ENCODE measurements around the gene VCX3A.
"Not testable (repeated sequence)": the region's sequence is repeated elsewhere in the genome, so short reads cannot be mapped to it uniquely, and the experiment has no call there.

Gene VCX3A

DNA sequence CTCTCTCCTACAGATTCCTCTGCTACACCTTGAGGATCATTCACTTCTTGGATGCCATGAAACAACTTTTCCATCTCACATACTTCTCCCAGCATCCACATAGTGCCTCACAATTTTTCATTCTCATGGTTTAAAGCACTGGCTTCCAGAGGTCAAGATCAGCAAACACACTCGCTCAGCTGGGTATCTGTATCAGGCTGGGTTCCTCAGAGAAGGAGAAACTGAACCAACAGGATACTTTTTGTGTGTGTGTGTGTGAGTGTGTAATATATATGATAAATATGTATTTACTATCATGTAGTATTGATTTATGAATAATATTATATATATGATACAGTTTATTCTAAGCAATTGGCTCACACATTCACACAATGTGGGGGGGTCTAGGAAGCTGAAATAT lies at the start of gene VCX3A:
Gene VCX3A, minus strand, starts transcription at position 101 of the 400 bp plus-strand sequence. CDS start 621 bp downstream, outside the sequence.
- DNase-seq = not testable (repeated sequence)

- peak; percentile 2 for DNase-seq
Measured at GRCh38 chrX:6574762-6575161, 39.8 kb upstream of the VCX3A start.

DNA sequence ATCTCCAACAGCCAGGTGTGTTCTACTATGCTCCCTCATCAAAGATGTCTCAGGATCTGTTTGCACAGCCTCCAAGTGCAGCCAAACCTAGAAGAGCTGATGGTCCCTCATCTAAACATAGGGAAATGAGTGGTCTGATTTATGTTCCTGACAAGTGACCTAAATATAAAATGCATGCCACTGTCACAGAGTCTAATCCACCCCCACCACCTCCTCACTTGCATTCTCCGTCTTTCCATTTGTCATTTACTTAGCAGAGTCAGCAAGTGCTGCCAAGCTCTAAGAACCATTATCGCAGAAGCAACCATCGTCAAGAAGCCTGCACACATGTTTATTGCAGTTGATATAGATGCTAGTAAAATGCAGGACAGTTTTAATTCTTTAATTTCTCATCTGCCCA lies 33.1 kb upstream of the VCX3A start:
- no peak for DNase-seq

DNA sequence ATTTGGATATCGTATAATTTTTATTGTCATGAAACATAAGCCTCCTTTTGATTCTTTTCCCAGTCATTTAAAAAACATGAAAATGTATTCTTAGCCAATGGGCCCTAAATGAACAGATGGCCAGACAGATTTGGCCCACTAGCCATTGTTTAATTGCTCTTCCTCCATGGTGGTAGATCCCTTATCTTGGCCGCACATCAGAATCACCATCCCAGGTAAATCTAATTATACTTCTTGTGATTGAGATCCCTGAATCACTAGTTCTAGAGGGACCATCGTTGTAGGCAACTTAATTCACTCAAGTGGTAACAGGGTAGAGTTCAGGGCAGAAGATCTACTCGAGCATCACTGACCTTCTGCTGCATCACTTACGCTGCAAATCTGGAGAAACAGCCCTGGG lies 24.1 kb upstream of the VCX3A start:
- no peak for DNase-seq

DNA sequence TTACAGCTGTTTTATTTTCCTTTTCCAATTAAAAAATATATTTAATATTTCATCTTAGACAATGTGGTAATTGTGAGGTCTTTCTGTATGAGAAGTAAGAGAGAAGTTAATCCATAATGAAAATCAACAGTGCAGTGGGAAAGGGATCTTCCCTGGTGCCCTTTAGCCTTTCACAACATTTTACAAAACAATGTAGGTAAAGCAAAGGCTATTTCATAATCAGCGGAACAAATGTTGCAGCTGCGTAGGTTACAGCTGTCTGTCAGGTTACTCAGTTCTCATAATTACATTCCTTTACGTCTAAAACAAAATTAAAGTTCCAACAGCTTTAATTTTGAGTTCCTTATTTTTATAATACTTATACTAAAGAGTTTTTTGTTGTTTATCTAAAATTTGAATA lies 22.8 kb upstream of the VCX3A start:
- no peak for DNase-seq

DNA sequence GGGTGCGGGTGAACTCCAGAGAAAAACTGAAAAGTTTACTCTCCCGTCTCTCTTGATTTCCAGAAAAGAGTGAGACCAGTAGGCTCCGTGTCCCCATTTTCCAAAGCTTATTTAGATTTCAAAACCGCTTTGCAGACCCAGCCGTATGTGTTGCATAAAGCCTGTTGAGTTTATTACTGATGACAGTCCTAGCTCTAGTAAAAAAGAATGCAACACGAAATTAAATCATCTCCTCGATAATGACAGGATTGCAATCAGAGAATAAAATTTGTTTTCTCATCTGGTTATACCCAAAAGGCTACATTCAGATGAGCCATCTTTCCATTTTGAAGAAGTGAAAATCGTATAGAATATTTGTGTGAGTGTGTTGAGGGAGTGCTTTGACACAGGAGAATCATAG lies 16.1 kb upstream of the VCX3A start:
- DNase-seq = no peak

- no peak for DNase-seq
Measured at GRCh38 chrX:6545712-6546111, 10.8 kb upstream of the VCX3A start.

- DNase-seq = no peak
Measured at GRCh38 chrX:6526564-6527136, 8.3 kb downstream of the VCX3A start.

DNA sequence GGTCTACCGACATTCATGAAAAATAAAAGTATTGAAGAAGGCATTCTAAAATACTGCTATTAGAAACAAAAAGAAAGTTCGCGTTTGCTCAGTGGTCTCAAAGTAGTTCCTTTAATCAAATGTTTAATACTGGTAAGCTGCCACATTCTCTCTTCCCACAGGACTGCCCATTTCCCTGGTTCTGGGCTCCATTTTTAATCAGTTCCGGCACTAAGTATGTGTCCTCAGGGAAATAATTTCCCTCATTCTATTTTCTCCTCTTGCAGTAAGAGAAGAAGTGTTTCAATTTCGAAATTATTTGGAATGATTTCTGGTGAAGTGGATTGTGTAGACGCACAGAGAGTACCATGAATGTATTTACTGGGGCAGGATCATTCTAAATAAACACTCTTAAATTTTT lies 17.5 kb downstream of the VCX3A start:
- no peak for DNase-seq

DNA sequence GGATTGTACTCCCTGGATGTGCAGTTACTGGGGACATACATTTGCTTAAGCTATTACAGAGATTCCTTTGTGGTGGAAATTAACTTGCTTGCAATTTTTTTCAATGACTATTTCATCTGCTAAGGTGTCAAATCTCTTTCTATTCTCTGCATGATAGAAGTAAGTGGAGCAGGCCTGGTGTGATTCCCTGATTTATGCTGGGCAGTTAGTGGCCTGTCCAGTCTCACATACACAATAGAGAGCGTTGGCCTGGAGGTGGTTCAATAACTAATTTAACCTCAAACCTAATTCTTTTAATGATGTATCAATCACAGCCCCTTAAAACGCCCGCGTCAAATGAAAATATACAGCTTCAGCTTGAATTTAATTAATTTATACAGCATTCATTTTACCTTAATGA lies 28.5 kb downstream of the VCX3A start:
- no peak for DNase-seq

DNA sequence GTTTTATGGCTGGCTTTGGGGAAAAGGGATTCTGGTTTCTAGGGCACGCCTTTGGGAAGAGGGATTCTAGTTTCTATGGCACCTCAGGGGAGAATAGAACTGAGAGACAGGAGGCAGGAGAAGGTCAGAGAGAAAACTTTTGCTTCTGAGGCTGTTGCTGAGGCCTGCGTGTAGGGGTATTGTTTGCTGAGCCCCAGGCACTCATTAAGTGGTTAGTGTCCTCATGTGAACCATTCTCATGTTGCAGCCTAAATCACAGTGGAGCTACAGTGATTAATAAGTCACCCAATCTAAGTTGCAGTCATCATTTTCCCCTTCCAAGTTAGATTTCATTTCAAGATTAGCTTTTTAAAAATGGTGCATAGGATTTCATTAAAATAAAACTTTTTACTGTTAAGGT lies 29.0 kb downstream of the VCX3A start:
- no peak for DNase-seq

- DNase-seq = no peak
Measured at GRCh38 chrX:6500719-6501118, 34.2 kb downstream of the VCX3A start.

DNA sequence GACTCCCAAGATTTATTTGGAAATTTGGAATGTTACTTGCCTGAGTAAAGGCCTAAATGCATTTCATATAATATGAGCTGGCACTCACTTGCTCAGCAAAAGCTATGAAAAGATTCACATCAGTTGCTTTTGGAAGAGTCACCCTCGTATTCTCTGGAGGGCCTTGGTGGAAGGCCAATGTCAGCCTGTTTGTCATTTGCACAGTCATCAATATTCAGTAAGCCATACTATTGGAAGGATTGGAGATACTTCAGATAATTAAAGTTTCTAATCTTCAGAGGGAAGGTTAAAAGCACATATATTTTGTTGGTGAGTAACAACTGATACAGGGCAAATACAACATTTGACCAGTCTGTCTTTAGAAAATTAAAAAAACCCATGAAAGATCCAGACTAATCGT lies 36.6 kb downstream of the VCX3A start:
- no peak for DNase-seq

All from activated CD4-positive, alpha-beta T cell treated with anti-CD3 and anti-CD28 coated beads, Interleukin-10, Interleukin-2, amounts not matched to agents 100 ng/mL and 50 ng/mL, durations not matched to agents 16 hours and 8 hours (primary cell).